Smooth muscle cell (in vitro differentiated cells): ENCODE data around the gene HRH2. TPM values are rescaled to one million over a fixed set of nuclear protein-coding genes. Genes with fewer than 3 reads are reported as not detected.

Experiments
- DNase-seq: peaks from one replicate; lab custom pipeline; 2025; ENCODE audit not compliant: unreplicated experiment; lab: John Stamatoyannopoulos, UW
- H2AFZ ChIP-seq: fragments of 200-600 bp; sonication (generic); 2 replicates; pipeline ENCODE4 v1.6.0; 2016; ENCODE audit warnings: antibody characterized with exemption, low read depth, mild to moderate bottlenecking
- H3F3A ChIP-seq: fragments of 200-600 bp; sonication (generic); 2 replicates; pipeline ENCODE4 v1.6.0; 2017; ENCODE audit warnings: antibody characterized with exemption, low read depth
- H3K27ac ChIP-seq: fragments of 200-600 bp; sonication (generic); 2 replicates; pipeline ENCODE4 v1.5.1; 2016; ENCODE audit warnings: low read depth, mild to moderate bottlenecking
- H3K27me3 ChIP-seq: fragments of 200-600 bp; sonication (generic); 2 replicates; pipeline ENCODE4 v1.6.1; 2016; ENCODE audit warnings: low read depth, mild to moderate bottlenecking
- H3K36me3 ChIP-seq: fragments of 200-600 bp; sonication (generic); 2 replicates; pipeline ENCODE4 v1.5.1; 2016; ENCODE audit warnings: low read depth
- H3K4me1 ChIP-seq: fragments of 200-600 bp; sonication (generic); 2 replicates; pipeline ENCODE4 v1.5.1; 2016; ENCODE audit warnings: low read depth
- H3K4me2 ChIP-seq: fragments of 200-600 bp; sonication (generic); 2 replicates; pipeline ENCODE4 v1.6.0; 2016; ENCODE audit warnings: mild to moderate bottlenecking
- H3K4me3 ChIP-seq: fragments of 200-600 bp; sonication (generic); 2 replicates; pipeline ENCODE4 v1.5.1; 2016; ENCODE audit warnings: mild to moderate bottlenecking
- H3K79me2 ChIP-seq: fragments of 200-600 bp; sonication (generic); 2 replicates; pipeline ENCODE4 v1.6.0; 2016; ENCODE audit warnings: low read depth, mild to moderate bottlenecking
- H3K9ac ChIP-seq: fragments of 200-600 bp; sonication (generic); 2 replicates; pipeline ENCODE4 v1.6.0; 2016; ENCODE audit warnings: low read depth
- H3K9me3 ChIP-seq: fragments of 200-600 bp; sonication (generic); replicated peaks from 2 replicates; pipeline ENCODE4 v1.5.1; 2016; ENCODE audit warnings: low read depth
- H4K20me1 ChIP-seq: fragments of 200-600 bp; sonication (generic); 2 replicates; pipeline ENCODE4 v1.6.0; 2016; ENCODE audit warnings: low read depth
- WGBS: methylation state at CpG from one replicate; pipeline ENCODE4 v1.1.7; 2016; ENCODE audit warnings: low lambda C conversion rate; 5-methylcytosine and 5-hydroxymethylcytosine counted together
- polyA plus RNA-seq: library from polyadenylated mRNA; unstranded; fragments of >200 nt; fragmentation: Nextera tagmentation; extraction: Ambion mirVana; gene quantifications from 2 replicates; pipeline ENCODE4 v1.2.1, GENCODE V29; 2016
- total RNA-seq: library from RNA; depleted of rRNA; stranded (reverse); fragments of >200 nt; gene quantifications from 2 replicates; pipeline ENCODE4 v1.2.3, GENCODE V29; 2014
- TF ChIP-seq, protein P1 (sequence below): fragments of 200-600 bp; sonication (generic); IDR thresholded peaks from 2 replicates; pipeline ENCODE4 v1.5.1; 2017; ENCODE audit warnings: borderline replicate concordance, mild to moderate bottlenecking, antibody characterized with exemption; ENCODE audit not compliant: insufficient read depth, poor library complexity, severe bottlenecking

HRH2 gene
- total and polyA plus RNA-seq, 2 experiments from 2014 or later = 0.57 to 0.63 TPM

DNA sequence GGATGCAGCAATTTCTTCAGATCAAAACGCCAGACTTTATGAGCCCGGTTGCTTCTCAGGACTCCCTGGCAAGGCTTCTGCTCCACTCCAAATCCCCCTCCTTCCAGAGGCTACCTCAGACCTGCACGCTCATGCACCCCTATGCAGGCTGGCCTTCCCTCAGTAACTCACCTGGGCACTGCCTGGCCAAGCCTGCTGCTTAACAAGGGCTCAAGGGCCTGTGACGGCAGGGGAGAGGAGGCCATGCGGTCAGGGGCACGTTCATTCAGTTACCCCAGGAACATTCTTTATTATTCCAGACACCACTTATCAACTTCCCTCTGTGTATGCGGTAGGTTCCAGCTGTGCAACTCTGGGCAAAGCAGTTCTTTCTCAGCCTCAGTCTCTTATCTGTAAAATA is 79.6 kb downstream of the HRH2 start:
- TF ChIP-seq, protein P1, sequence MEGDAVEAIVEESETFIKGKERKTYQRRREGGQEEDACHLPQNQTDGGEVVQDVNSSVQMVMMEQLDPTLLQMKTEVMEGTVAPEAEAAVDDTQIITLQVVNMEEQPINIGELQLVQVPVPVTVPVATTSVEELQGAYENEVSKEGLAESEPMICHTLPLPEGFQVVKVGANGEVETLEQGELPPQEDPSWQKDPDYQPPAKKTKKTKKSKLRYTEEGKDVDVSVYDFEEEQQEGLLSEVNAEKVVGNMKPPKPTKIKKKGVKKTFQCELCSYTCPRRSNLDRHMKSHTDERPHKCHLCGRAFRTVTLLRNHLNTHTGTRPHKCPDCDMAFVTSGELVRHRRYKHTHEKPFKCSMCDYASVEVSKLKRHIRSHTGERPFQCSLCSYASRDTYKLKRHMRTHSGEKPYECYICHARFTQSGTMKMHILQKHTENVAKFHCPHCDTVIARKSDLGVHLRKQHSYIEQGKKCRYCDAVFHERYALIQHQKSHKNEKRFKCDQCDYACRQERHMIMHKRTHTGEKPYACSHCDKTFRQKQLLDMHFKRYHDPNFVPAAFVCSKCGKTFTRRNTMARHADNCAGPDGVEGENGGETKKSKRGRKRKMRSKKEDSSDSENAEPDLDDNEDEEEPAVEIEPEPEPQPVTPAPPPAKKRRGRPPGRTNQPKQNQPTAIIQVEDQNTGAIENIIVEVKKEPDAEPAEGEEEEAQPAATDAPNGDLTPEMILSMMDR = no peak
- H3K27me3 ChIP-seq = peaks cover 22% of the 10 kb centered on the region
- H2AFZ ChIP-seq = no peak overlapping the region
- no peak overlapping the region for H3K9ac ChIP-seq
- 74% methylated on average over 7 of the region's 7 CpGs for WGBS
- H3K27ac ChIP-seq = no peak overlapping the region
- H4K20me1 ChIP-seq = no peaks in the 10 kb centered on the region
- DNase-seq = no peak
- no peaks in the 10 kb centered on the region for H3F3A ChIP-seq
- no peaks in the 10 kb centered on the region for H3K9me3 ChIP-seq
- no peaks in the 10 kb centered on the region for H3K36me3 ChIP-seq
- no peak overlapping the region for H3K4me3 ChIP-seq
- no peaks in the 10 kb centered on the region for H3K4me1 ChIP-seq
- no peak overlapping the region for H3K4me2 ChIP-seq
- no peaks in the 10 kb centered on the region for H3K79me2 ChIP-seq

DNA sequence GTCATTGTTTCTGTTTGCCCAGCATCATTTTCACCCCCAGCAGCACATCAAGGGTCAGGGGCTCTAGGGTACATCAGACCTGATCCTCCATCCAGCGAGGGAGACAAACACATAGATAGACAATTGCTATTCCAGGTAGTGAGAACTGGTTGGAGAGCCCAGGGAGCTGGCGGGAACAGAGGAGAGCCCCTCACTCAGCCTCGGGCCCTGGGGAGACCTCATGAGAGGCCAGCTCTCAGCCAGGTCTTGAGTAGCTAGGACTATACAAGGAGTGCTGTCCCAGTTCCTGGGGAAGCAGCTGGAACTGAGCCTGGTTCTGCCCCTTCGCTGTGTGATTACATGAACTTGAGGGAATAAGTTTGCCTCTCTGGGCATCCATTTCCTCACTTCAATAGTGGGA is 80.3 kb downstream of the HRH2 start:
- Histone ChIP-seq H2AFZ (no peak overlapping the region), H3K4me2 (no peak overlapping the region), H4K20me1 (no peaks in the 10 kb centered on the region), H3K27me3 (peaks cover 22% of the 10 kb centered on the region), H3K27ac (no peak overlapping the region), H3K79me2 (no peaks in the 10 kb centered on the region), H3F3A (no peaks in the 10 kb centered on the region), H3K9ac (no peak overlapping the region), H3K9me3 (no peaks in the 10 kb centered on the region), H3K4me1 (no peaks in the 10 kb centered on the region), H3K4me3 (no peak overlapping the region), H3K36me3 (no peaks in the 10 kb centered on the region)
- TF ChIP-seq, protein P1 = no peak
- 93% methylated on average over 4 of the region's 4 CpGs for WGBS
- DNase-seq = no peak

DNA sequence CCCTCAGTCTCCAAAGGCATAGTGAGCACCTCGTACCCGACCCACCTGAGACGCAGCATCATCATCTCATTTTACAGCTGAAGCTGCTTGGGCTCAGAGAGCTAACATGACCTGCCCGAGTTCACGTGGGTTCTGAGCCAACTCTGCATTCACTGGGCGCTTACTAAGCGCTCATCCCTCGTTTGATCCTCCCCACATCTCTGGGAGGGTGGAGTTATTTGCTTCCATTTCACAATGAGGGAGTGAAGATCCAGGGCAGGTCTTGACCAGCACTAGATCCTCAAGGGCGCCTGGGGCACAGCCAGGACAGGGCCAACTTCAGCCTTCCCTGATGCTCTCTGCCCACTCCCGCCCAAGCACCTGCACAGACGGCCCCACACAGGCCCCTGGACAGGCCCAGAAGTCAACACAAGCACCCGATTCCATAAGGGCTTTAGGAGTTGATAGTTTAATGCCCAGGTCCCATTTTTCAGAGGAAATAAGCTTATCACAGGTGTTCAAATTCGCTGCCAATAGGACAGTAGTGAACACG is 80.8 kb downstream of the HRH2 start:
- 88% methylated on average over 14 of the region's 14 CpGs for WGBS

More for the DNA sequence above, 80.8 kb downstream of the HRH2 start:
- Histone ChIP-seq H3K9me3 (no peaks in the 10 kb centered on the region), H3F3A (no peaks in the 10 kb centered on the region), H3K4me1 (no peaks in the 10 kb centered on the region), H3K4me2 (no peak overlapping the region), H4K20me1 (no peaks in the 10 kb centered on the region), H3K79me2 (no peaks in the 10 kb centered on the region), H3K36me3 (no peaks in the 10 kb centered on the region), H3K27ac (no peak overlapping the region), H3K9ac (no peak overlapping the region), H3K27me3 (peaks cover 22% of the 10 kb centered on the region), H2AFZ (no peak overlapping the region), H3K4me3 (no peak overlapping the region)
- TF ChIP-seq, protein P1 = no peak
- no peak for DNase-seq
